Activated CD8-positive, alpha-beta memory T cell treated with anti-CD3 and anti-CD28 coated beads for 48 hours (primary cell): ENCODE results near the gene PSMD12.
A peak's percentile ranks its signal among the peaks of the same experiment; 100 is the strongest.
"Not testable (repeated sequence)": the region's sequence is repeated elsewhere in the genome, so short reads cannot be mapped to it uniquely, and the experiment has no call there.

ENCODE experiments used
- DNase-seq, 3 experiments: peaks; one replicate each; pipeline ENCODE4 v3.0.0-alpha.2; 2020; ENCODE audit warnings: low read depth in 2 of 3, low spot score in 2 of 3

PSMD12 gene

GRCh38 chr17:67366193-67367157 is at the start of gene PSMD12:
Gene PSMD12 (minus strand): TSS chr17:67366577. CDS start chr17:67366519, 58 bp downstream.
- peak; percentile 86 to 95 (median 91) for DNase-seq

- DNase-seq = no peak
These were observed 48.9 kb upstream of the PSMD12 start for GRCh38 chr17:67415291-67415690.

- no peak for DNase-seq
These were observed 48.2 kb upstream of the PSMD12 start for GRCh38 chr17:67414559-67414958.

GRCh38 chr17:67414130-67414529 is 47.8 kb upstream of the PSMD12 start:
- DNase-seq = no peak

GRCh38 chr17:67413388-67413787 is 47.0 kb upstream of the PSMD12 start:
- DNase-seq = no peak

- no peak for DNase-seq
These were observed 46.6 kb upstream of the PSMD12 start for GRCh38 chr17:67412941-67413340.

GRCh38 chr17:67412032-67412431 is 45.7 kb upstream of the PSMD12 start:
- DNase-seq = no peak

- DNase-seq = no peak
These were observed 45.0 kb upstream of the PSMD12 start for GRCh38 chr17:67411397-67411796.

- not testable (repeated sequence) for DNase-seq
These were observed 42.1 kb upstream of the PSMD12 start for GRCh38 chr17:67408455-67408830.

GRCh38 chr17:67403483-67403882 is 37.1 kb upstream of the PSMD12 start:
- no peak for DNase-seq

- no peak for DNase-seq
These were observed 36.7 kb upstream of the PSMD12 start for GRCh38 chr17:67403065-67403464.

GRCh38 chr17:67401598-67402504 is 35.5 kb upstream of the PSMD12 start:
- no peak for DNase-seq

GRCh38 chr17:67401106-67401505 is 34.7 kb upstream of the PSMD12 start:
- no peak for DNase-seq

GRCh38 chr17:67400193-67400592 is 33.8 kb upstream of the PSMD12 start:
- no peak for DNase-seq

GRCh38 chr17:67399676-67400075 is 33.3 kb upstream of the PSMD12 start:
- DNase-seq = no peak

- no peak for DNase-seq
These were observed 27.5 kb upstream of the PSMD12 start for GRCh38 chr17:67393809-67394397.

- DNase-seq = no peak
These were observed 25.7 kb upstream of the PSMD12 start for GRCh38 chr17:67392111-67392510.

- DNase-seq = peak in 1 of 3 experiments; percentile 33
These were observed 24.4 kb upstream of the PSMD12 start for GRCh38 chr17:67390646-67391361.

GRCh38 chr17:67390006-67390645 is 23.7 kb upstream of the PSMD12 start:
- DNase-seq = no peak

GRCh38 chr17:67388986-67389385 is 22.6 kb upstream of the PSMD12 start:
- DNase-seq = no peak
